Common myeloid progenitor, CD34-positive (primary cell): ENCODE measurements around the gene NCBP3.
"Not testable (repeated sequence)": the region's sequence is repeated elsewhere in the genome, so short reads cannot be mapped to it uniquely, and the experiment has no call there.

Experiments
- CTCF ChIA-PET: fragments of 350-600 bp; sonication (Branson Sonifier 250); formaldehyde crosslinking; loops from one replicate; lab custom pipeline; 2021; ENCODE audit warnings: antibody characterized with exemption; lab: Charles Lee
- POLR2A ChIA-PET: fragments of 350-600 bp; sonication (Branson Sonifier 250); formaldehyde crosslinking; loops from one replicate; lab custom pipeline; 2021; ENCODE audit warnings: antibody characterized with exemption; lab: Charles Lee
- DNase-seq, 3 donors: peaks; one replicate each; pipeline versions ENCODE4 v3.0.0 to v3.0.0-alpha.2; 2013
- H3K27ac ChIP-seq, 2 experiments: 1 replicate in 1 of 2; 2 replicates in 1 of 2; pipeline ENCODE4 v1.7.0; 2013; ENCODE audit warnings: inconsistent platforms in 2 of 2, low read length in 2 of 2, mild to moderate bottlenecking in 2 of 2, low read depth in 1 of 2, moderate library complexity in 1 of 2; ENCODE audit not compliant: severe bottlenecking in 2 of 2, insufficient read depth in 1 of 2, poor library complexity in 1 of 2
- H3K27me3 ChIP-seq, 5 experiments: replicated peaks in 2 of 5; 1 replicate in 3 of 5; 2 replicates in 2 of 5; pipeline versions ENCODE4 v1.6.1 to v1.7.0; 2013; ENCODE audit warnings: low read length in 4 of 5, mild to moderate bottlenecking in 2 of 5, moderate library complexity in 2 of 5, inconsistent platforms in 1 of 5; ENCODE audit not compliant: insufficient read depth in 5 of 5, control insufficient read depth in 4 of 5
- H3K36me3 ChIP-seq, 4 experiments: 1 replicate in 2 of 4; 2 replicates in 2 of 4; pipeline versions ENCODE4 v1.6.1 to v1.7.0; 2013; ENCODE audit warnings: low read length in 3 of 4, control low read depth in 1 of 4, mild to moderate bottlenecking in 1 of 4; ENCODE audit not compliant: control insufficient read depth in 4 of 4, insufficient read depth in 4 of 4
- H3K4me1 ChIP-seq, 4 experiments: 1 replicate in 3 of 4; 2 replicates in 1 of 4; pipeline versions ENCODE4 v1.6.1 to v1.7.1; 2013; ENCODE audit warnings: low read length in 3 of 4, mild to moderate bottlenecking in 3 of 4, control low read depth in 1 of 4, inconsistent platforms in 1 of 4, moderate library complexity in 1 of 4; ENCODE audit not compliant: control insufficient read depth in 4 of 4, insufficient read depth in 4 of 4; ENCODE audit errors: control extremely low read depth in 1 of 4
- H3K4me3 ChIP-seq, 7 experiments: 1 replicate in 4 of 7; 2 replicates in 3 of 7; pipeline versions ENCODE4 v1.5.1 to v1.7.0; 2013; ENCODE audit warnings: mild to moderate bottlenecking in 7 of 7, low read length in 6 of 7, moderate library complexity in 6 of 7, inconsistent platforms in 2 of 7, low read depth in 2 of 7, control low read depth in 1 of 7; ENCODE audit not compliant: insufficient read depth in 4 of 7, control insufficient read depth in 1 of 7; ENCODE audit errors: extremely low read depth in 1 of 7
- H3K9me3 ChIP-seq, 5 experiments: 1 replicate in 4 of 5; 2 replicates in 1 of 5; pipeline versions ENCODE4 v1.6.1 to v1.7.1; 2013; ENCODE audit warnings: low read length in 4 of 5, mild to moderate bottlenecking in 2 of 5, inconsistent platforms in 1 of 5, low read depth in 1 of 5, moderate library complexity in 1 of 5; ENCODE audit not compliant: control insufficient read depth in 4 of 5, insufficient read depth in 2 of 5; ENCODE audit errors: control extremely low read depth in 1 of 5
- WGBS: methylation state at CpG from one replicate; pipeline ENCODE4 v1.1.5; 2013; ENCODE audit not compliant: insufficient coverage; 5-methylcytosine and 5-hydroxymethylcytosine counted together

Gene NCBP3

GRCh38 chr17:3788200-3788599 is 57.8 kb downstream of the NCBP3 start:
- CTCF ChIA-PET, result interaction anchor here (1.3 kb wide), 1 partner anchor 17 kb away, joined by 3 read pairs; no protein-coding TSS in a partner anchor
- POLR2A ChIA-PET, result no interaction called here
- no peak overlapping the region for H3K4me3 ChIP-seq
- H3K36me3 ChIP-seq, result no peaks in the 10 kb centered on the region
- H3K4me1 ChIP-seq, result peaks cover 0 to 16% (median 6%) of the 10 kb centered on the region in 4 experiments
- peak in 2 of 3 donors; percentile 35 to 61 for DNase-seq
- no peaks in the 10 kb centered on the region for H3K9me3 ChIP-seq
- no CpG with 5 or more reads among the region's 2 CpGs for WGBS
- H3K27me3 ChIP-seq, result no peaks in the 10 kb centered on the region
- no peak overlapping the region for H3K27ac ChIP-seq

- DNase-seq, H3K27ac ChIP-seq, CTCF ChIA-PET, H3K36me3 ChIP-seq, H3K27me3 ChIP-seq, POLR2A ChIA-PET, H3K4me3 ChIP-seq, H3K9me3 ChIP-seq: not testable (repeated sequence)
- H3K4me1 ChIP-seq, result peaks cover 0 to 12% (median 5%) of the 10 kb centered on the region in 4 experiments
- WGBS, result 60% methylated on average over 1 of the region's 5 CpGs
These were observed 60.7 kb downstream of the NCBP3 start for GRCh38 chr17:3785323-3785722.

- ChIA-PET POLR2A (no interaction called here), CTCF (interaction anchor here (2.2 to 4.1 kb wide), 2 partner anchors 11 to 45 kb away, joined by 8 to 18 read pairs; no protein-coding TSS in a partner anchor)
- WGBS, result 88% methylated on average over 3 of the region's 8 CpGs
- Histone ChIP-seq H3K9me3 (no peaks in the 10 kb centered on the region), H3K27me3 (no peaks in the 10 kb centered on the region), H3K36me3 (no peaks in the 10 kb centered on the region), H3K4me3 (no peak overlapping the region), H3K27ac (no peak overlapping the region), H3K4me1 (no peaks in the 10 kb centered on the region)
- no peak for DNase-seq
These were observed 63.3 kb downstream of the NCBP3 start for GRCh38 chr17:3782751-3783150.

- Histone ChIP-seq H3K4me3 (no peak overlapping the region), H3K36me3 (no peaks in the 10 kb centered on the region), H3K9me3 (no peaks in the 10 kb centered on the region), H3K4me1 (no peaks in the 10 kb centered on the region), H3K27me3 (no peaks in the 10 kb centered on the region), H3K27ac (no peak overlapping the region)
- WGBS, result 93% methylated on average over 5 of the region's 6 CpGs
- ChIA-PET POLR2A (interaction anchor here (0.7 kb wide), 1 partner anchor 15 kb away, joined by 5 read pairs; no protein-coding TSS in a partner anchor), CTCF (interaction anchor here (0.9 to 4.1 kb wide), 5 partner anchors 10 to 65 kb away, joined by 3 to 18 read pairs (median 8); partner anchors contain the start of gene NCBP3)
- no peak for DNase-seq
These were observed 65.1 kb downstream of the NCBP3 start for GRCh38 chr17:3780986-3781385.

GRCh38 chr17:3777366-3778120 is 68.5 kb downstream of the NCBP3 start:
- H3K36me3 ChIP-seq, result no peaks in the 10 kb centered on the region
- WGBS, result over 99% methylated on average over 14 of the region's 20 CpGs
- no peak for DNase-seq
- no peak overlapping the region for H3K4me3 ChIP-seq
- H3K27ac ChIP-seq, result no peak overlapping the region
- H3K4me1 ChIP-seq, result peaks cover 0 to 3% (median 0%) of the 10 kb centered on the region in 4 experiments
- H3K9me3 ChIP-seq, result no peaks in the 10 kb centered on the region
- ChIA-PET POLR2A (no interaction called here), CTCF (no interaction called here)
- H3K27me3 ChIP-seq, result no peaks in the 10 kb centered on the region

- Histone ChIP-seq H3K27me3 (no peaks in the 10 kb centered on the region), H3K9me3 (no peaks in the 10 kb centered on the region), H3K4me3 (no peak overlapping the region), H3K4me1 (peaks cover 2 to 34% (median 28%) of the 10 kb centered on the region in 4 experiments), H3K27ac (no peak overlapping the region), H3K36me3 (no peaks in the 10 kb centered on the region)
- DNase-seq, result no peak
- ChIA-PET CTCF (interaction anchor here (0.7 to 1.1 kb wide), 3 partner anchors 26 to 45 kb away, joined by 3 to 7 read pairs (median 4); no protein-coding TSS in a partner anchor), POLR2A (no interaction called here)
- 90% methylated on average over 2 of the region's 3 CpGs for WGBS
These were observed 72.1 kb downstream of the NCBP3 start for GRCh38 chr17:3773966-3774365.

GRCh38 chr17:3773511-3773910 is 72.5 kb downstream of the NCBP3 start:
- 100% methylated on average over 1 of the region's 5 CpGs for WGBS
- peaks cover 2 to 39% (median 30%) of the 10 kb centered on the region in 4 experiments for H3K4me1 ChIP-seq
- DNase-seq, result no peak
- POLR2A ChIA-PET, result no interaction called here
- H3K27me3 ChIP-seq, result no peaks in the 10 kb centered on the region
- H3K4me3 ChIP-seq, result no peak overlapping the region
- no peak overlapping the region for H3K27ac ChIP-seq
- CTCF ChIA-PET, result interaction anchor here (0.7 to 4.4 kb wide), 4 partner anchors 8 to 44 kb away, joined by 3 to 19 read pairs (median 11); no protein-coding TSS in a partner anchor
- H3K9me3 ChIP-seq, result no peaks in the 10 kb centered on the region
- no peaks in the 10 kb centered on the region for H3K36me3 ChIP-seq
